G401.6 (cell line): ENCODE data around the gene DRD4.
"Not testable (repeated sequence)": the region's sequence is repeated elsewhere in the genome, so short reads cannot be mapped to it uniquely, and the experiment has no call there.

Experiments
- FAIRE-seq: peaks from 2 replicates; lab custom pipeline; 2012; peaks lifted over from hg19 to GRCh38; lab: Jason Lieb, UNC

The DRD4 gene

DNA sequence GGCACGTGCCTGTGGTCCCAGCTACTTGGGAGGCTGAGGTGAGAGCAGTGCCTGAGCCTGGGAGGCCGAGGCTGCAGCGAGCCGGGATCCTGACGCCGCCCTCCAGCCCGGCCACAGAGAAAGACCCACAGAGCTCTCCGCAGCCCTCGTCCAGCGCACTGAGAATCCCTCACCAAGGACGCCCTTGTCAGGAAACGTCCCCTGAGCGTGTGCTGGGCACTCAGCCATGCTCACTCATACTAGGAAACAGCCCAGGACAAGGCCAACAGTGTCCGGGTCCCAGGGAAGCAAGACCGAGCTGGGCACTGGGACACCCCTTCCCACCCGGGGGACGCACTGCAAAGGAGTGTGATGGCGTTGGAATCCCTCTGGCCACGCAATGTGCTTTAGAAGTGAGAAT, 43.4 kb downstream of the DRD4 start:
- no peak for FAIRE-seq

GRCh38 chr11:680970-681369, 43.9 kb downstream of the DRD4 start:
- FAIRE-seq: no peak

GRCh38 chr11:686451-687243, 49.6 kb downstream of the DRD4 start:
- no peak for FAIRE-seq

- FAIRE-seq: no peak
Measured at GRCh38 chr11:687751-688150, 50.7 kb downstream of the DRD4 start.

GRCh38 chr11:688681-689080, 51.6 kb downstream of the DRD4 start:
- FAIRE-seq: no peak

- FAIRE-seq: no peak
Measured at GRCh38 chr11:689625-690024, 52.6 kb downstream of the DRD4 start.

- FAIRE-seq: not testable (repeated sequence)
Measured at GRCh38 chr11:690244-690643, 53.2 kb downstream of the DRD4 start.
